C4-2B (cell line): ENCODE results near the gene LYRM4.

ENCODE experiments used
- H3K27ac ChIP-seq: fragments of 450-650 bp; 2 replicates; pipeline ENCODE4 v1.5.1; 2017
- ZFX ChIP-seq: fragments of 450-650 bp; IDR thresholded peaks from 2 replicates; pipeline ENCODE4 v1.6.1; 2017
- TF ChIP-seq, protein P1 (sequence below): fragments of 450-650 bp; conservative IDR thresholded peaks from 2 replicates; pipeline ENCODE4 v1.5.1; 2017; ENCODE audit warnings: mild to moderate bottlenecking

The LYRM4 gene

DNA sequence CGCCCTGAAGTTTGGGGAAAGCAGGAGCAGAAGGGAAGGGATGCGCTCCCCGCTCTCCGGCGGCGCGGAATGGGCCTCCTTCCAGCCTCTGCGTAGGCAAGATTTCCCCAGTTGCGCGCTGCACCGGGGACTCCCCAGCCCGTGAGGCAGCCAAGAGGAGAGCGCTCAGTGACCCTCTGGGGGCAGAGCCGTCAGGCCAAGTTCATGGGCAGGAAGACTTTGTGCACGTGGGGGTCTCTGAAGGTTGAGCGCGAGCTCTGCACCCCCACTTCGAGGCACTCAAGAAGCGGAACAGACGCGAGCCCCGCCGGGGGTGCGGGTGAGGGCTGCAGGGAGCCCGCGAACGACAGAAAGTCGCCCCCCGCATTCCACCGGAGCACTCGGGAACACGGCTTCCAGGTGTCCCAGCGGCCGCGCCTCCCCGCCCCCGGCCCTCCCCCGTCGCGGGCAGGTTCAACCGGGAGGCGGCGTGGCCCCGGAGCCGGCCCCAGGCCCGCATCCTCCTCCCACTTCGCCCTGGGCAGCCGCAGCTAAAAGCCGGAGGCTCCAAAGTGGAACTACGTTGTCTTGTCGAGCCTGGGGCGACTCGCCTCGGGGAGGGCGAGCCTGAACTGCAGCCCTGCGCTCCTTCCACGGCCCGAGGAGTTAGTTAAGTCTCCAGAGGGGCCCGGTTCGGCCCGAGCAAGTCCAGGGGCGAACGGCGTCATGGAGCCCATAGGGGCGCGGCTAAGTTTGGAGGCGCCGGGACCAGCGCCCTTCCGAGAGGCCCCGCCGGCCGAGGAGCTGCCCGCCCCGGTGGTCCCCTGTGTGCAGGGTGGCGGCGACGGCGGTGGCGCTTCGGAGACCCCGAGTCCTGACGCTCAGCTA, 175.7 kb downstream of the LYRM4 start, which contains the start of gene PPP1R3G:
TSS of gene PPP1R3G (plus strand) at position 561 of the 867 bp plus-strand sequence. CDS start at position 706, 145 bp downstream.
- no peak within 1 kb of the TSS for H3K27ac ChIP-seq
- TF ChIP-seq, protein P1, sequence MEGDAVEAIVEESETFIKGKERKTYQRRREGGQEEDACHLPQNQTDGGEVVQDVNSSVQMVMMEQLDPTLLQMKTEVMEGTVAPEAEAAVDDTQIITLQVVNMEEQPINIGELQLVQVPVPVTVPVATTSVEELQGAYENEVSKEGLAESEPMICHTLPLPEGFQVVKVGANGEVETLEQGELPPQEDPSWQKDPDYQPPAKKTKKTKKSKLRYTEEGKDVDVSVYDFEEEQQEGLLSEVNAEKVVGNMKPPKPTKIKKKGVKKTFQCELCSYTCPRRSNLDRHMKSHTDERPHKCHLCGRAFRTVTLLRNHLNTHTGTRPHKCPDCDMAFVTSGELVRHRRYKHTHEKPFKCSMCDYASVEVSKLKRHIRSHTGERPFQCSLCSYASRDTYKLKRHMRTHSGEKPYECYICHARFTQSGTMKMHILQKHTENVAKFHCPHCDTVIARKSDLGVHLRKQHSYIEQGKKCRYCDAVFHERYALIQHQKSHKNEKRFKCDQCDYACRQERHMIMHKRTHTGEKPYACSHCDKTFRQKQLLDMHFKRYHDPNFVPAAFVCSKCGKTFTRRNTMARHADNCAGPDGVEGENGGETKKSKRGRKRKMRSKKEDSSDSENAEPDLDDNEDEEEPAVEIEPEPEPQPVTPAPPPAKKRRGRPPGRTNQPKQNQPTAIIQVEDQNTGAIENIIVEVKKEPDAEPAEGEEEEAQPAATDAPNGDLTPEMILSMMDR, result no peak
- TF ChIP-seq ZFX, result no peak

DNA sequence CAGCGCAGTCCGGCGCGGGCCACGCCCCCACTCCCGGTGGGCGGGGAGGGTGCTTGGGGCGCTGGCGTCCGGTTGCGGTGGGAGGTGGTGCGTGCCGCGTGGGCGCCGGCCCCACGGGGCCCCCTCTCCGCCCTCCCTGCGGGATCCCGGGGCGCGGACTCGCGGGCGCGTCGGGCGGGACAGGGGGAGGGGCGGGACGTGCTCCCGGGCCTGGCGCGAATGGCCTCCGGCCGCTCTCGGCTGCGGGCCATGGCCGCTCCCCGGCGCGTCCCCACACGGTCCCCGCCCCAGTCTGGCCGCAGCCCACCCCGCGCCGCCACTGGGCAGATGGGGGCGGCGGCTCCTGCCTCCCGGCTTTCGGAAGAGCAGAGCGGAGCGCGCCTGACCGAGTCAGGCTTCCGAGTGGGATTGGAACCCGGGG, 176.4 kb downstream of the LYRM4 start:
- TF ChIP-seq ZFX, result no peak
- TF ChIP-seq, protein P1, result no peak
- H3K27ac ChIP-seq, result no peak overlapping the region

DNA sequence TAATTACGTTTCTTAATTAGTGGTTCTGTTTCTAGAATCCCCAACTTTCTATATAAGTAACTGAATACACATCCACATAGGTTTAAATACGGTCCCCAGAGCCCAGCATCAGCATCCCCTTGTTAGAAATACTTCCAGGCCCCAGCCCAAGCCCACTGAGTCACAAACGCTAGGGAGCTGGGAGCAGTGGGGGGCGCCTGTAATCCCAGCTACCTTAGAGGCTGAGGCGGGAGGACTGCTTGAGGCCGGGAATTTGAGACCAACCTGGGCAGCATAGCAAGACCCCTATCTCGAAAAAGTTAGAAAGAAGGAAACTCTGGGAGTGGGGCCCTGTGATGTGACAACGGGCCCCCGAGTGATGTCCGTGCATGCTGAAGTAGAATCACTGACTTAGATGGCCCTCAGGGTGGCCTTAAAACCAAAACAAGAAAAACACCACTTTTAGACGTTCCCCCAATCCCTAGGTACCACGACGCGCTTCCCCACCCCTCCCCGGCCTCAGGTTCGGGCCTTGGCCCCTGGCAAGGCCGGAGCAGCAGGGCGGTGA, 176.9 kb downstream of the LYRM4 start:
- no peak overlapping the region for H3K27ac ChIP-seq
- no peak for TF ChIP-seq ZFX
- TF ChIP-seq, protein P1, result no peak

DNA sequence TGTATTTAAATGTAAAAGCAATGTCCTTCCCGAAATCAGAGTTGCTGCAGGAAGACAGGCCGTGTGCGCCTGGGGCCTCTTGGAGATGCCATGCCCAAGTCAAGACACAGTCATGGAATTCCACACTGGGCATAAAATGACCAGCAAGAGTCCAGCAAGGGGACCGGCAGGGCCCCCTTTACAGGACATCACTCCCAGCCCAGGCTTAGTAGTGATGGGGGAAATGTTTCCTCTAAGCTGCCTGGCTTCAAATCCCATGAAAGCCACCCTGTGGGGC, 177.5 kb downstream of the LYRM4 start:
- no peak overlapping the region for H3K27ac ChIP-seq
- TF ChIP-seq ZFX, result no peak
- TF ChIP-seq, protein P1, result no peak

DNA sequence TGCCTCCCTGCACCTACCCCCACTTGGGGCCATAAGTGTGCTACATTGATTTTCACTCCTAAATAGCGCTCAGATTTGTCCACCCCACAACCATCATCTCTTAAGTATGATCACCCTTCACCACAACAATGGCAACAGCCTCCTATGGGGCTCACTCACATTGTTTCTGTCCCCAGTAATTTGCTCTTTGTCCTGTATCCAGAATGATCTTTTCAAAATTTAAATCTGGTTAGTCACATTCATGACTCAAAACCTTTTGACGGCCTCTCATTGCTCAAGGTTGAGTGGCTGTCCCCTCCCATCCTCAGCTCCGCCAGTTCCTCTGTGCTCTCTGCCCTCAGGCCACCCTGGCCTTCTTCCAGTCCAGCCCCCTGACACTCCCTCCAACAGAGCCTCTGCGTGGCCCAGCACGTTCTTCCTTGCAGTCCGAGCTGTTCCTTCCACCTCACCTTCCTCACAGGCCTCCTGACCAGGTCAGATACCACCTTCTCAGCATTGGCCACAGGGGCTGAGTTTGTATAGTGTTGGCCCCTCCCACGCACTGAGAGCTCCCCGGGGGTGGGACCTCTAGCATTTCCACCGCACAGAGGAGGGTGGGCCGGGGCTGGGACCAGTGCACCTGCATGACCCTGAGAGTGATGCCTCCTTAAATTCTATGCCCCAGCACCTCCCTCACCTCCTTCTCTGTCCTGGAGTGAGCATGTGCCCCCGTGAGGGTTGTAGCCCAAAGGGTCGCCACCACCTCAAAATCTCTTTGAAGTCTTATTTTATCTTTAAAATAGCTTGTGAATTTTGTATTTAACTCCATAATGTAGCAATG, 178.1 kb downstream of the LYRM4 start:
- H3K27ac ChIP-seq, result no peak overlapping the region
- TF ChIP-seq, protein P1, result no peak
- no peak for TF ChIP-seq ZFX

DNA sequence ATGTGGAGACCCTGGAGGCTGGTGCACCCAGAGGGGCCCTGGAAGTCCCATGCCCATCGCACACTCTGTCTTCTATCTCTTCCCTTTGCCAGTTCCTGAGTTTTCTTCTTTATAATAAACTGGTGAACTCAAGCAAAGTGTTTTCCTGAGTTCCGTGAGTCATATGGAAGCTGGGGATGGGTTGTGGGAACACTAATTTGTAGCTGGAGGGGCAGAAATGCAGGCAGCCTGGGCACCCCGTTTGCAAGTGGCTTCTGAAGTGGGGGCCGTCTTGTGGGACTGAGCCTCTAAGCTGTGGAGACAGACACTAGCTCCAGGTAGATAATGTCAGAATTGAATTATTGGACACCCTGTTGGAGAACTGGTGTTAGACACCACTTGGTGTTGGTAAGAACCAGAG, 178.8 kb downstream of the LYRM4 start:
- TF ChIP-seq, protein P1, result no peak
- no peak for TF ChIP-seq ZFX
- H3K27ac ChIP-seq, result no peak overlapping the region

DNA sequence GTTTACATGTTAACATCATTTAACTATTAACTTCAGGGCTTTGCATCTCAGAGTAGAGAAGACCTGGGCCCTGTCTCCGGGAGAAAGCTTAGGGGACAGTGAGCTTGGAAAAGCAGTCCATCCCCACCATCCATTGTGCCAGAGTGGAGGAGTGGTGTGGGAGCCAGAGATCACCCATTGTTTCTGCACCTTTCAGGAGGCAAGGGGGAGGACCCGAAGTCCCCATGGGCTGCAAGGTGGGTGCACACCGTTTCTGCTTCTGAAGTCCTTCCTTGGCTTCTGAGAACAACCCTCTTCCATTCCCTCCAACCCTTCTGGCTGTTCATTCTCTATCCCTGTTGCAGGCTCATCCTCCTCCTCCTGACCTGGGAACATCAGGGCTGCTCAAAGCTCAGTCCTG, 179.6 kb downstream of the LYRM4 start:
- H3K27ac ChIP-seq, result no peak overlapping the region
- TF ChIP-seq, protein P1, result no peak
- no peak for TF ChIP-seq ZFX
